Posterior cingulate gyrus (tissue), 11 donors: ENCODE data around the gene OSM.
A peak's percentile ranks its signal among the peaks of the same experiment; 100 is the strongest.

Experiments used
- DNase-seq, 10 donors: peaks; one replicate each; pipeline versions ENCODE4 v3.0.0 to v3.0.0-alpha.2; 2020 to 2021; ENCODE audit warnings: mixed read lengths in 3 of 10
- intact Hi-C: fragments of 100-400 bp; cut with DNase I; formaldehyde crosslinking; loops from one replicate; pipeline ENCODE4 v1.15.1; 2023

The OSM gene

GRCh38 chr22:30233582-30233981 is 33.1 kb downstream of the OSM start:
- intact Hi-C loops = no loop called here

GRCh38 chr22:30232716-30233218 is 33.9 kb downstream of the OSM start:
- intact Hi-C loops = no loop called here
- no peak for DNase-seq

More at GRCh38 chr22:30233582-30233981, 33.1 kb downstream of the OSM start:
- DNase-seq = no peak

- no peak for DNase-seq
- intact Hi-C loops = no loop called here
These were observed 35.7 kb downstream of the OSM start for GRCh38 chr22:30230787-30231461.

- intact Hi-C loops = no loop called here
- no peak for DNase-seq
These were observed 36.3 kb downstream of the OSM start for GRCh38 chr22:30230330-30230729.

GRCh38 chr22:30228509-30229359 is 37.9 kb downstream of the OSM start:
- intact Hi-C loops = no loop called here
- no peak for DNase-seq

- intact Hi-C loops = no loop called here
- DNase-seq = no peak
These were observed 39.0 kb downstream of the OSM start for GRCh38 chr22:30227438-30228228.

- DNase-seq = no peak
- intact Hi-C loops = no loop called here
These were observed 40.3 kb downstream of the OSM start for GRCh38 chr22:30226192-30226832.

GRCh38 chr22:30225220-30225927 is 41.3 kb downstream of the OSM start:
- intact Hi-C loops = no loop called here
- no peak for DNase-seq

GRCh38 chr22:30224161-30224857 is 42.3 kb downstream of the OSM start:
- DNase-seq = peak in 1 of 10 donors; percentile 32
- intact Hi-C loops = no loop called here

GRCh38 chr22:30223303-30223702 is 43.3 kb downstream of the OSM start:
- peak in 2 of 10 donors; percentile 39 to 49 for DNase-seq
- intact Hi-C loops = no loop called here

GRCh38 chr22:30222321-30222720 is 44.3 kb downstream of the OSM start:
- DNase-seq = peak in 1 of 10 donors; percentile 4

GRCh38 chr22:30221121-30221992 is 45.3 kb downstream of the OSM start:
- peak in 2 of 10 donors; percentile 58 to 67 for DNase-seq
- intact Hi-C loops = no loop called here

More at GRCh38 chr22:30222321-30222720, 44.3 kb downstream of the OSM start:
- intact Hi-C loops = no loop called here

- peak in 1 of 10 donors; percentile 45 for DNase-seq
- intact Hi-C loops = no loop called here
These were observed 46.2 kb downstream of the OSM start for GRCh38 chr22:30220338-30221012.

- no peak for DNase-seq
- intact Hi-C loops = no loop called here
These were observed 46.9 kb downstream of the OSM start for GRCh38 chr22:30219668-30220278.

- intact Hi-C loops = no loop called here
- DNase-seq = peak in 1 of 10 donors; percentile 30
These were observed 47.5 kb downstream of the OSM start for GRCh38 chr22:30219049-30219654.

GRCh38 chr22:30217698-30218560 is 48.7 kb downstream of the OSM start:
- intact Hi-C loops = no loop called here

More at GRCh38 chr22:30217698-30218560, 48.7 kb downstream of the OSM start:
- peak in 4 of 10 donors; percentile 37 to 85 (median 56) for DNase-seq
